ENCODE data around the gene GRXCR2.

The GRXCR2 gene

DNA sequence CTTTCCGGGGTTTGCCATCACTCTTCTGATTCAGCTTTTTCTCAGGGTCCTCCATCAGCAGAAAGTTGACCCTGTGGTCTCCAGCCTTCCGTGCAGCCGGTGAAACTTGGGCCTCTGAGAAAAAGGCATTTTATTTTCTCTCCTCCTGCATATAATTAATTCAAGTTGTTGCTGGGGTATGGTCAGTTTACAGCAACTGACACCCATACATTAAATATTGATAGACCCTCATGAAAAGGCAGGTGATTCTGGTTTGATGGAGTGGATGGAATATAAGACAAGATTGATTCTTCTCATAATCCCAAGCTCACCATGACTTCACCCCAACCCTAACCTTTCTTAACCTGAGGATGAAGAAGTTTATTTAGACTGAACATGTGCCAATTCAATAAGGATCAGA is at the start of gene GRXCR2:
Gene GRXCR2 (minus strand): TSS at position 101 of the 400 bp plus-strand sequence. CDS start 46 bp downstream, at position 55.
- ChIA-PET POLR2A (no interaction called here), CTCF (interaction anchor here (1.7 kb wide), 1 partner anchor 12 kb away, joined by 5 read pairs; no protein-coding TSS in a partner anchor)
- DNase-seq (ENCODE audit: extremely low spot score) = no peak
- TF ChIP-seq LEF1 (IDR thresholded peaks at IDR 0.05; ENCODE audit: borderline replicate concordance) = no peak

- no peak for DNase-seq (ENCODE audit: extremely low spot score)
- ChIA-PET POLR2A (no interaction called here), CTCF (no interaction called here)
- TF ChIP-seq L3MBTL2 (conservative IDR thresholded peaks at IDR 0.05) = no peak
- TF ChIP-seq, protein P1, sequence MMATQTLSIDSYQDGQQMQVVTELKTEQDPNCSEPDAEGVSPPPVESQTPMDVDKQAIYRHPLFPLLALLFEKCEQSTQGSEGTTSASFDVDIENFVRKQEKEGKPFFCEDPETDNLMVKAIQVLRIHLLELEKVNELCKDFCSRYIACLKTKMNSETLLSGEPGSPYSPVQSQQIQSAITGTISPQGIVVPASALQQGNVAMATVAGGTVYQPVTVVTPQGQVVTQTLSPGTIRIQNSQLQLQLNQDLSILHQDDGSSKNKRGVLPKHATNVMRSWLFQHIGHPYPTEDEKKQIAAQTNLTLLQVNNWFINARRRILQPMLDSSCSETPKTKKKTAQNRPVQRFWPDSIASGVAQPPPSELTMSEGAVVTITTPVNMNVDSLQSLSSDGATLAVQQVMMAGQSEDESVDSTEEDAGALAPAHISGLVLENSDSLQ (IDR thresholded peaks at IDR 0.05) = no peak
- TF ChIP-seq TARDBP (IDR thresholded peaks at IDR 0.05) = no peak
- no peak for TF ChIP-seq SP1 (IDR thresholded peaks at IDR 0.05)
- no peak for TF ChIP-seq ELF4 (IDR thresholded peaks at IDR 0.05)
- no peak for TF ChIP-seq ARNT (IDR thresholded peaks at IDR 0.05)
- no peak for TF ChIP-seq BHLHE40 (IDR thresholded peaks at IDR 0.05; ENCODE audit: borderline replicate concordance)
- no peak for TF ChIP-seq FOXM1 (IDR thresholded peaks at IDR 0.05; ENCODE audit: borderline replicate concordance)
- TF ChIP-seq LEF1 (IDR thresholded peaks at IDR 0.05; ENCODE audit: borderline replicate concordance) = no peak
- no peak for TF ChIP-seq NFRKB (IDR thresholded peaks at IDR 0.05)
- TF ChIP-seq FOXA1 (IDR thresholded peaks at IDR 0.05) = no peak
- TF ChIP-seq HDGF (IDR thresholded peaks at IDR 0.05; ENCODE audit: borderline replicate concordance) = no peak
- no peak for TF ChIP-seq SUZ12 (IDR thresholded peaks at IDR 0.05)
- TF ChIP-seq ZNF384 (IDR thresholded peaks at IDR 0.05) = no peak
- TF ChIP-seq FOXK2 (IDR thresholded peaks at IDR 0.05) = no peak
Measured at GRCh38 chr5:145922059-145922458, 49.2 kb upstream of the GRXCR2 start.

DNA sequence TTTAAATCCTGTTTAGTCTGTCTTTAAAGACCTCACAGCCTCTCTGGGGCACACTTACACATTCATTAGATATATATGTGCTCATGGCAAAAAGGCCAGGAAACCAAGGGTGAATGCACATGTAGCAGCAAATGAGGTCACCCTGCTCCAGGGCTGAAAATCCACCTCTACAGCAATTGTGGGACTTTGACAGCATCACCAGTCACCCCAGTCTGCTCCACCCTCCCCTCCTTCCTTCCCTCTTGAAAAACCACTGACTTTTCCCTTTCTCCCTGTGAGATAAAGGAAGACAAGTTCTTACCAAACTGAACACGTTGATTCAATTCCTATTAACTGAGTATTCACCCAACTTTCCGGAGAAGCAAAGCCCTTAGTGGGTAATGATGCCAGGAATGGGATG is 48.4 kb upstream of the GRXCR2 start:
- no peak for TF ChIP-seq FOXM1 (IDR thresholded peaks at IDR 0.05; ENCODE audit: borderline replicate concordance)
- TF ChIP-seq SP1 (IDR thresholded peaks at IDR 0.05) = no peak
- no peak for TF ChIP-seq FOXK2 (IDR thresholded peaks at IDR 0.05)
- TF ChIP-seq SUZ12 (IDR thresholded peaks at IDR 0.05) = no peak
- no peak for TF ChIP-seq NFRKB (IDR thresholded peaks at IDR 0.05)
- no peak for TF ChIP-seq L3MBTL2 (conservative IDR thresholded peaks at IDR 0.05)
- no peak for TF ChIP-seq FOXA1 (IDR thresholded peaks at IDR 0.05)
- no peak for TF ChIP-seq HDGF (IDR thresholded peaks at IDR 0.05; ENCODE audit: borderline replicate concordance)
- TF ChIP-seq ELF4 (IDR thresholded peaks at IDR 0.05) = no peak
- no peak for TF ChIP-seq ZNF384 (IDR thresholded peaks at IDR 0.05)
- TF ChIP-seq ARNT (IDR thresholded peaks at IDR 0.05) = no peak
- no peak for DNase-seq (ENCODE audit: extremely low spot score)
- CTCF ChIA-PET = no interaction called here
- POLR2A ChIA-PET = no interaction called here

- TF ChIP-seq CTBP1 (IDR thresholded peaks at IDR 0.05; ENCODE audit: borderline replicate concordance) (no peak), BHLHE40 (IDR thresholded peaks at IDR 0.05; ENCODE audit: borderline replicate concordance) (no peak), NFRKB (IDR thresholded peaks at IDR 0.05) (no peak), LEF1 (IDR thresholded peaks at IDR 0.05; ENCODE audit: borderline replicate concordance) (no peak), ARNT (IDR thresholded peaks at IDR 0.05) (no peak), L3MBTL2 (conservative IDR thresholded peaks at IDR 0.05) (no peak), FOXA1 (IDR thresholded peaks at IDR 0.05) (no peak), ELF4 (IDR thresholded peaks at IDR 0.05) (no peak), FOXK2 (IDR thresholded peaks at IDR 0.05) (no peak), HDGF (IDR thresholded peaks at IDR 0.05; ENCODE audit: borderline replicate concordance) (no peak), ZNF384 (IDR thresholded peaks at IDR 0.05) (no peak), SUZ12 (IDR thresholded peaks at IDR 0.05) (no peak), TARDBP (IDR thresholded peaks at IDR 0.05) (no peak), FOXM1 (IDR thresholded peaks at IDR 0.05; ENCODE audit: borderline replicate concordance) (no peak), SP1 (IDR thresholded peaks at IDR 0.05) (no peak)
- TF ChIP-seq, protein P1 (IDR thresholded peaks at IDR 0.05) = no peak
- CTCF ChIA-PET = no interaction called here
- DNase-seq (ENCODE audit: extremely low spot score) = no peak
- POLR2A ChIA-PET = no interaction called here
Measured at GRCh38 chr5:145920542-145921210, 47.9 kb upstream of the GRXCR2 start.

- TF ChIP-seq BHLHE40 (IDR thresholded peaks at IDR 0.05; ENCODE audit: borderline replicate concordance) = no peak
- TF ChIP-seq L3MBTL2 (conservative IDR thresholded peaks at IDR 0.05) = no peak
- no peak for TF ChIP-seq SUZ12 (IDR thresholded peaks at IDR 0.05)
- no peak for TF ChIP-seq ZNF384 (IDR thresholded peaks at IDR 0.05)
- TF ChIP-seq FOXK2 (IDR thresholded peaks at IDR 0.05) = no peak
- TF ChIP-seq SP1 (IDR thresholded peaks at IDR 0.05) = no peak
- no peak for TF ChIP-seq TARDBP (IDR thresholded peaks at IDR 0.05)
- TF ChIP-seq HDGF (IDR thresholded peaks at IDR 0.05; ENCODE audit: borderline replicate concordance) = no peak
- TF ChIP-seq NFRKB (IDR thresholded peaks at IDR 0.05) = no peak
- TF ChIP-seq FOXM1 (IDR thresholded peaks at IDR 0.05; ENCODE audit: borderline replicate concordance) = no peak
- TF ChIP-seq CTBP1 (IDR thresholded peaks at IDR 0.05; ENCODE audit: borderline replicate concordance) = no peak
- ChIA-PET CTCF (no interaction called here), POLR2A (no interaction called here)
Measured at GRCh38 chr5:145919413-145919812, 46.6 kb upstream of the GRXCR2 start.

GRCh38 chr5:145918397-145918796 is 45.6 kb upstream of the GRXCR2 start:
- POLR2A ChIA-PET = interaction anchor here (0.7 kb wide), 1 partner anchor 21 kb away, joined by 3 read pairs; no protein-coding TSS in a partner anchor
- CTCF ChIA-PET = no interaction called here
- no peak for DNase-seq (ENCODE audit: extremely low spot score)
- TF ChIP-seq TARDBP (IDR thresholded peaks at IDR 0.05) (no peak), ZNF384 (IDR thresholded peaks at IDR 0.05) (no peak), CTBP1 (IDR thresholded peaks at IDR 0.05; ENCODE audit: borderline replicate concordance) (no peak), FOXA1 (IDR thresholded peaks at IDR 0.05) (no peak), SUZ12 (IDR thresholded peaks at IDR 0.05) (no peak), FOXK2 (IDR thresholded peaks at IDR 0.05) (no peak), LEF1 (IDR thresholded peaks at IDR 0.05; ENCODE audit: borderline replicate concordance) (no peak), ELF4 (IDR thresholded peaks at IDR 0.05) (no peak), ARNT (IDR thresholded peaks at IDR 0.05) (no peak), HDGF (IDR thresholded peaks at IDR 0.05; ENCODE audit: borderline replicate concordance) (no peak), L3MBTL2 (conservative IDR thresholded peaks at IDR 0.05) (no peak), BHLHE40 (IDR thresholded peaks at IDR 0.05; ENCODE audit: borderline replicate concordance) (no peak), FOXM1 (IDR thresholded peaks at IDR 0.05; ENCODE audit: borderline replicate concordance) (no peak), SP1 (IDR thresholded peaks at IDR 0.05) (no peak), NFRKB (IDR thresholded peaks at IDR 0.05) (no peak)
- TF ChIP-seq, protein P1 (IDR thresholded peaks at IDR 0.05) = no peak

More at GRCh38 chr5:145919413-145919812, 46.6 kb upstream of the GRXCR2 start:
- no peak for DNase-seq (ENCODE audit: extremely low spot score)
